Activated CD8-positive, alpha-beta memory T cell treated with anti-CD3 and anti-CD28 coated beads, Interleukin-2, amount 10 ng/mL, durations not matched to agents 7 days and 5 days (primary cell): ENCODE data around the gene BLOC1S1. TPM values are rescaled to one million over a fixed set of nuclear protein-coding genes. Genes with fewer than 3 reads are reported as not detected.
A peak's percentile ranks its signal among the peaks of the same experiment; 100 is the strongest.

Experiments
- ATAC-seq: fragments of 150-1000 bp; cut with Tn5 transposase; one replicate; pipeline ENCODE4 v1.10.0; 2021; ENCODE audit warnings: moderate library complexity
- CTCF ChIA-PET: fragments of 350-600 bp; sonication (Branson Sonifier 250); formaldehyde crosslinking; loops from one replicate; lab custom pipeline; 2021; ENCODE audit warnings: antibody characterized with exemption; lab: Charles Lee
- DNase-seq: peaks from one replicate; pipeline ENCODE4 v3.0.0-alpha.2; 2020
- H3K27ac Mint-ChIP-seq: one replicate; pipeline ENCODE4 v1.8.0; 2021; ENCODE audit warnings: mild to moderate bottlenecking, mixed read lengths
- H3K27me3 Mint-ChIP-seq: one replicate; pipeline ENCODE4 v1.8.0; 2021; ENCODE audit warnings: mixed read lengths
- H3K36me3 Mint-ChIP-seq: one replicate; pipeline ENCODE4 v1.8.0; 2021; ENCODE audit warnings: mild to moderate bottlenecking, mixed read lengths
- H3K4me1 Mint-ChIP-seq: one replicate; pipeline ENCODE4 v1.8.0; 2021; ENCODE audit warnings: mixed read lengths
- H3K4me3 Mint-ChIP-seq: one replicate; pipeline ENCODE4 v1.8.0; 2021; ENCODE audit warnings: mild to moderate bottlenecking, moderate library complexity, mixed read lengths
- H3K9me3 Mint-ChIP-seq: one replicate; pipeline ENCODE4 v1.8.0; 2022; ENCODE audit warnings: low read depth, mixed read lengths
- total RNA-seq, 2 experiments: library from RNA; stranded (reverse); gene quantifications; one replicate each; pipeline ENCODE4 v1.2.3, GENCODE V29; 2021

The BLOC1S1 gene
- total RNA-seq, 2 experiments from 2014 or later, result 151 to 152 TPM

DNA sequence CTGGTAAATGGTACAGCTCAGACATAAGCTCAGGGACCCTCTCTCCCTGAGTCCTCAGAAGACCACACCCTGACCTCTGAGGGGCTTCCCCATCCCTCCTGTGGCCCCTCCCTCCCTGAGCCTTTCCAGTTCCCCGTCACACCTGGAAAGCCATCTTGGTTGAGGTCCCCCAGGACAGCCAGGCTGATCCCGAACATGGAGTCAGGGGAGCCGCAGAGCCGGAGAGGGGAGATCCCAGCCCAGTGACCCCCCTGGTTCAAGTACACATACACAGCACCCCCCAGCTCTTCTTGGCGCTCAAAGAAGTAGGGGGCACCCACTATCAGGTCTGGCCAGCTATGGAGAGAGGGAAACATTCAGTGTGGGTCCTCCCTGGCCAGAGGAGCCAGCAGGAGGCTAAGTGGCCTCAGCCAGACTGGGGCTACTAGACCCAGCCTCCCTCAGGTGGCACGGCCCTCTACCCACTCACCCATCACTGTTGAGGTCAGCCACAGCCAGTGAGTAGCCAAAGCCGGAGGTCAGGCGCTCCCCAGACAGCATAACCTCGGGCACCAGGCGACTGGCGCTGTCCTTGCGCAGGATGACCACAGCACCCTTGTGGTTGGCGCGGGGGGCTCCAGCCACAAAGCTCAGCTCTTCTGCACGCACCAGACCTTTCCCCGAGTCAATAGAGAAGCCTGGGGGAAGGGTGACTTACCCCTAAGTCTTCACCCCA, 17.4 kb upstream of the BLOC1S1 start:
- Mint-ChIP-seq H3K4me3 (no peak overlapping the region), H3K27me3 (no peaks in the 10 kb centered on the region), H3K36me3 (no peaks in the 10 kb centered on the region), H3K4me1 (no peaks in the 10 kb centered on the region), H3K9me3 (no peaks in the 10 kb centered on the region), H3K27ac (no peak overlapping the region)
- no peak for ATAC-seq
- CTCF ChIA-PET, result interaction anchor here (1.3 to 1.4 kb wide), 2 partner anchors 52 kb away, joined by 4 to 7 read pairs; no protein-coding TSS in a partner anchor
- no peak for DNase-seq

DNA sequence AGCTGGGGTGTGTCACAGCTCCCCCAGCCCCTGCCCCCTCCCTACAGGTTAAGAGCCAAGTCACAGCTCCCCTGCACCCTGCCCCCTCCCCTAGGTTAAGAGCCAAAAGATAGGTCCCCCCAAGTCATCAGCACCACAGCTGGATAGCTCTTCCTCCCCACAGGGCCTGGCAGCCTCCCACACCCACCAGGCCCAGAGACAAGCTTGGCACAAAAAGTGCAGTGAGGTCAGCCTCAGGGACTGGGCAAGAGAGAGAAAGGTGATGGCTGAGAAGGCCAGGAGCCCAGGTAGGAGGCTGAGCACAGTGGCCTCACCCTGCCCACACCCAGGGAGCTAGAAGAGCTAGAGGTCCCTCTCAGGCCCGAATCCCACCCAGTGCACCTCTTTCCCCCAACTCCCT, 16.9 kb upstream of the BLOC1S1 start:
- no peaks in the 10 kb centered on the region for H3K36me3 Mint-ChIP-seq
- H3K4me1 Mint-ChIP-seq, result no peaks in the 10 kb centered on the region
- no peak for DNase-seq
- no peak for ATAC-seq
- no peaks in the 10 kb centered on the region for H3K9me3 Mint-ChIP-seq
- H3K27ac Mint-ChIP-seq, result no peak overlapping the region
- H3K4me3 Mint-ChIP-seq, result no peak overlapping the region
- CTCF ChIA-PET, result interaction anchor here (1.4 kb wide), 1 partner anchor 53 kb away, joined by 7 read pairs; no protein-coding TSS in a partner anchor
- H3K27me3 Mint-ChIP-seq, result no peaks in the 10 kb centered on the region

DNA sequence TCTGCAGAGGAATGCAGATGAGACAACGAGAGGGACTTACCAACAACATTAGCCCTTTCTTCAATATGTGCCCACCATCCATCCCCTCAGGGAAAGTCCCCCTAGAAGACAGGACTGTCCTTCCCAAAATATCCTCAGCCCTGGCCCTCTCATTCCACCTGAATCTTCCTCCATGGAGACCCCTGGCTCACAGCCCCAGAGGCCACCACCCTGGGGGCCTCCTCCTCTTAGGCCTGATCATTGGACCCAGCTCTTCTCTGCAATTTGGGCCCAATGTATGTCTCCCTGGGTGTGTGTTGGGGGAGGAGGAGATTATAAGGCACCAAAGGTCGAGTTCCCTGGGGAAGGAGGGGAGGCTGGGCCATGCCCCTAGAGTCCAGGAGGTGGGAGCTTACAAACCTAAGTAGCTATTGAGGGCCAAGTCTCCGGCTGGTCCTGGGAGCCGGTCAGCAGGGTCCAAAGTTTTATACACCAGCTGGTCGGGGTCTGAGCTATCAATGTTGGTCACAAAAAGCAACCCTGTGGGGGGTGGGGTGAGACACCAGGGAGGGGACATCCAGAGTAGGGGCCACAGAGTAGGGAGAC, 16.3 kb upstream of the BLOC1S1 start:
- no peaks in the 10 kb centered on the region for H3K36me3 Mint-ChIP-seq
- no peak overlapping the region for H3K4me3 Mint-ChIP-seq
- H3K9me3 Mint-ChIP-seq, result no peaks in the 10 kb centered on the region
- ATAC-seq (no peak), DNase-seq (no peak)
- H3K27me3 Mint-ChIP-seq, result peaks cover 3% of the 10 kb centered on the region
- H3K27ac Mint-ChIP-seq, result no peak overlapping the region
- CTCF ChIA-PET, result interaction anchor here (1.4 kb wide), 1 partner anchor 53 kb away, joined by 7 read pairs; no protein-coding TSS in a partner anchor
- H3K4me1 Mint-ChIP-seq, result no peaks in the 10 kb centered on the region

DNA sequence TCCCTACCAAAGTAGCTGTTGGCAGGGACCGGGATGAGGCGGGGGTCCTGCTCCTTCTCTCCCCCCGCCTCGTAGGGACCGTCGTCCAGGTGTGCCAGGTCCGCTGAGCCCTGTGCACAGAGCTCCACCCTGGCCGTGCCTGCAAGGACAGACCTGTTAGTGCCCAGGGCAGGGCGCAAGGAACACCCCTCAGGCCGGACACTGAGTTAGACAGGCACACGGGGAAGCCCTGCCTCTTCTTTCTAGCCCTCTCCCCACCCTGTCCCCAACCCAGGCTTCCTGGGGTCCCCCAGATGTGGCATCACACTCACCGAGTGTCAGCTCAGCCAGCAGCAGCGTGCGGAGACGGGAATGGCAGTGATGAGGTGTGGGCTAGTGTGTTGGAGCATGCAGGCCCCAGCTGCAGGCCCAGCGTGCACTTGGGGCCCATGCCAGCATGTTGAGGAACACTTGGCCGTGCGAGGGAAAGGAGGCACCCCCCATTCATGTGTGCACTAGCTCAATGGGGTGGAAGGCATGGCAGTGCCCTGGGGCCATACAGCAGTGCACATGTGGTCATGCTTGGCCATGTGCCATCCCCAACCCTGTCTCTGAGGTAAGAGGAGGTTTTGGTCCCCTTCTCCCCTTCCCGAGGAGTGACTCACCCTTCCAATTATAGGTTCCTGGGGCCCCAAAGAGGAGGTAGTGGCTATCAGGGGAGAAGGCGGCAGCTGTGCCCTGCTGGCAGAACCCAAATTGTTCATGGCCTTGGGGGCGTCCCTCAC, 15.4 kb upstream of the BLOC1S1 start:
- CTCF ChIA-PET, result interaction anchor here (0.7 kb wide), 1 partner anchor 38 kb away, joined by 4 read pairs; no protein-coding TSS in a partner anchor
- no peak for ATAC-seq

DNA sequence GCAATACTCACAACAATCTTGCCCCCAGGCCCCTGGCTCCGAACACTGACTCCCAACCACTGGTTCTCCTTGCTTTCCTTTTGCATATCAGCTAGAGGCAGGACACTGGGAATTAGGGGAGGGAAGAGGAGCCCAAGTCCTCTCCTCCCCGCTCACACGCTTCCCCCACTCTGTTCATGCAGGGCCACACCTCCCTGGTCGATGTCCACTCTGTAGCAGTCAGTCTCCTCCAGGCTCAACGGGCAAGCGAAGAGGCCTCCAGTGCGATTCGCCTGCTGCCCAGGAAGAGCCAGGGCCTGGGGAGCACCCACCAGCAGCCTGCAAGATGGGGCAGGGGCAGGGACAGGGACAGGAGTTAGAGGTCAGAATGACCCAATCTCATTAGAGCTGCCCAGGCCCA, 13.0 kb upstream of the BLOC1S1 start:
- H3K36me3 Mint-ChIP-seq, result no peaks in the 10 kb centered on the region
- CTCF ChIA-PET, result no interaction called here
- DNase-seq (no peak), ATAC-seq (no peak)
- H3K27me3 Mint-ChIP-seq, result peaks cover 20% of the 10 kb centered on the region
- H3K4me1 Mint-ChIP-seq, result peaks cover 2% of the 10 kb centered on the region
- H3K4me3 Mint-ChIP-seq, result no peak overlapping the region
- H3K27ac Mint-ChIP-seq, result no peak overlapping the region
- H3K9me3 Mint-ChIP-seq, result no peaks in the 10 kb centered on the region

More for the DNA sequence above, 15.4 kb upstream of the BLOC1S1 start:
- no peaks in the 10 kb centered on the region for H3K4me1 Mint-ChIP-seq
- H3K4me3 Mint-ChIP-seq, result no peak overlapping the region
- DNase-seq, result no peak
- no peaks in the 10 kb centered on the region for H3K9me3 Mint-ChIP-seq
- no peaks in the 10 kb centered on the region for H3K36me3 Mint-ChIP-seq
- peaks cover 4% of the 10 kb centered on the region for H3K27me3 Mint-ChIP-seq
- no peak overlapping the region for H3K27ac Mint-ChIP-seq

DNA sequence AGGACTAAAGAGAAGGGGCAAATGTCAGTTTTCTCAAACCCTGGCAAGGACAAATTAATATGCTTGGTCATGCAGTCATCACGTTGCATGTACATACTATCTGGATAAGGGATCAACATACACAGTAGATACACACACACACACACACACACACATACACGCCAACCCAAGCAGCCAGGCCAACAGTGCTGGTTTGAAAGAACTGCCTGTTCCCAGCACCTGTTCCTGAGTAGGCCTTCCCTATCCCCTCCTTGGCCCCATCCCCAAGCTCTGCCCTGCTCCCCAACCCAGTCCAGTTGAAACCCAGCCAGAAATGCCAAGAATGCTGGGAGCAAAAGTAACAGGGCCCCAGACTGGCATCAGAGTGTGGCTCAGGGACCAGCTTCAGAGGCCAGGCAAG, 12.6 kb upstream of the BLOC1S1 start:
- ATAC-seq, result no peak
- Mint-ChIP-seq H3K4me1 (peaks cover 5% of the 10 kb centered on the region), H3K4me3 (no peak overlapping the region), H3K27me3 (peaks cover 23% of the 10 kb centered on the region), H3K27ac (no peak overlapping the region), H3K9me3 (no peaks in the 10 kb centered on the region), H3K36me3 (no peaks in the 10 kb centered on the region)
- CTCF ChIA-PET, result interaction anchor here (0.6 kb wide), 1 partner anchor 47 kb away, joined by 3 read pairs; no protein-coding TSS in a partner anchor
- no peak for DNase-seq

DNA sequence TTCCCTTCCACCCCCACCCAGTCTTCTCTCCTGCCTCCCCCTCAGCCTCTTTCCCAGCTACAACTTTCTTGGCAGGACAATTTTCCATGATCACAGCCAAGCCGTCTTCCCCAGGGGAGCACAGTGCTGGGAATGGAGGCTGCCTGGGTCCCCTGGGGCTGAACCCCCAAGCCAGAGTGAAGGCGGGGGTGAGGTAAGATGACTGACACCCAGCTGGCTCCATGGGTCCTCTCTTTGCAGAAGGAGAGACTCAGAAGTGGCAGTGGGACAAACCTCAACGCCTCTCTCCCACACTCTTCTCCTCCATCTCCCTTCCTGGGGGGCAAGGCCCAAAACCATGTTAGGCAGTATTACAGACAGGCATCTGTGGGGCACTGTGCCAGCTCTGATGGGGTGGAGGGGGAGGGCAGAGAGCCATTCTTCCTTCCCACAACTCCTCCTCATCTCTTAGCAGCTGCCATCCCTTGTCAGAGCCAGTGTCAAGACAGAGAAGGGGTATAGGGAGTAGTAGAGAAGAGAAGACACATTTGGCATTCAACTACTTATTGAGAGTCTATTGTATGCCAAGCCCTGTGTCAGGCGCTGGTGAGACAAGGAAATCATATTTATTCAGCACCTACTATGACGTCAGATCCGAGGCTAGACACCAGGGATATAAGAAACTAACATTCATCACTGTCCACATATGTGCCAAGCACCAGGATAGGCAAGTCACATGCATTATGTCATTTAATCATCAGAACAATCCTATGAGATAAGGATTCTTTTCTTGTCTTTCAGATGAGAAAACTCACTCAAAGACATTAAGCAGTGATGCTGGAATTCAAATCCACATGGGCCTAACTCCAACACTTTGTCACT, 11.7 kb upstream of the BLOC1S1 start:
- ATAC-seq (no peak), DNase-seq (no peak)
- H3K4me3 Mint-ChIP-seq, result no peak overlapping the region
- CTCF ChIA-PET, result interaction anchor here (0.6 to 1.4 kb wide), 2 partner anchors 34 to 48 kb away, joined by 3 read pairs; no protein-coding TSS in a partner anchor
- peaks cover 14% of the 10 kb centered on the region for H3K4me1 Mint-ChIP-seq
- H3K36me3 Mint-ChIP-seq, result no peaks in the 10 kb centered on the region
- H3K9me3 Mint-ChIP-seq, result no peaks in the 10 kb centered on the region
- H3K27ac Mint-ChIP-seq, result no peak overlapping the region
- H3K27me3 Mint-ChIP-seq, result peaks cover 30% of the 10 kb centered on the region

DNA sequence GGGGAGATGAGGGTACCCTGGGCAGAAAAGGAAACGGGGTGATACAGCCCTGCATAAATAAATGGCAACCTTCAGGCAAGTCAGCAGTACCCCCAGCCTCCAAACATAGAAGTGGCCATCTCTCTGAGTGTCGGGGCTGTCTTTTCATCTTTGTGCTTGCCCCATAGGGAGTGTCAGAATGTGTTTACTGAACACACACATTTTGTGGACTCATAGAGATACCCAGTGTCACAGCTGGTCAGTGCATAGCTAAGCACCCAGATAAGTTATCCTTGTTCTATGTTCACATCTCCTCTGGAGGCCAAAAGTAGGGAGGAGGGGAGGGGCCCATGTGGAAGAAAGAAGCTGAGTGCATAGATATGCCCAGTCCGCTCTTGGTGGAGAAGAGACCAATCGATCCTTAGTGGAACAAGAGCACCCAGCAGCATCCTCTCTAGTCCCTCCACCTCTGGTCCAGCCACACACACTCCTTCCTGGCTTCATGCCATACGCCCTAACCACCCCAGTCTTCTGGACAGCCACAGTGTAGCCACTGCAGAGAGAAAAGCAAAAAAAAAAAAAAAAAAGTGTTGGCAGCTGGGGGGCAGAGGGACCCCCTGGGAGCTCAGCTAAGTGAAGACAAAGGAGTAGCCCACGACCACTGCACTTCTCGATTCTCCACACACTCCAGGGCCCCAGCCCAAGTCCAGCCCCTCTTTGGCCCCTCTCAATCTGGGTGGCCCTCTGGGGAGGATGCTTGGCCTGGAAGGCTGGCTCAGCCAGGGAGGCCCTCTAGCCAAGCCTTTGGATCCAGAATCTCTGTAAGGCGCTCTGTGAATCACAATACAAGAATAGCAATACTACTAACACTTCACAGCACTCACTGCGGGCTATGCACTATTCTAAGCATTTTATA, 10.8 kb upstream of the BLOC1S1 start:
- Mint-ChIP-seq H3K4me3 (no peak overlapping the region), H3K9me3 (no peaks in the 10 kb centered on the region), H3K4me1 (peaks cover 16% of the 10 kb centered on the region), H3K27ac (no peak overlapping the region), H3K27me3 (peaks cover 38% of the 10 kb centered on the region), H3K36me3 (no peaks in the 10 kb centered on the region)
- ATAC-seq (no peak), DNase-seq (no peak)
- CTCF ChIA-PET, result interaction anchor here (1.1 to 1.9 kb wide), 6 partner anchors 8 to 48 kb away, joined by 3 to 7 read pairs (median 5); partner anchors contain the start of gene BLOC1S1

DNA sequence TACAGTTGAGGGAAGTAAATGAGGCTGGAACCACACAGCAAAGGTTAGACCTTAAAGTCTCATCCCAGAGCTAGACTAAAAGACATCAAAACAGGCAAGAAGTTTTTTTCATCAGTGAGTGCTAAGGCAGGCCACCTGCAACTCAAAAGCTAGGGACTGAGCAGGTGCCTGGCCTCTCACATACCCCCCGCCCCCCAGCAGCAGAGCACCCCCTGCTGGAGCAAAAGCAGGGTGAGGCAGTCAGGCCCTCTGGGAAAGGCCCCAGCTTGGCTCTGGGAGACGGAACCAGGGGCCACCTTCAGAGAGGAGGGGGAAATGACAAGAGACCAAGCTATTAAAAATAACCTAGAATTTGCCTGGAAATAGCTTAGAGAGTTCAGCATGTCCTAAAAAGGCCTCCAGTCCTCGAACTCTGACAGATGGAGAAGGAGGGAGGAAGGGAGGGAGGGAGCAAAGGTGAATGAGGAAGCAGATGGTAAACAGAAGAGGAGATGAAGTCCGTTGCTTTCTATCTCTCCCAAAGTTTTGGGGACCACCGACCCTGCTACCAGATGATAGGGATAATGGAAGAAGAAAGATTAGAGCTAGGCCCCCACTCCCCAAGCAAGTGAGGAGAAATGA, 10.0 kb upstream of the BLOC1S1 start:
- ATAC-seq, result no peak
- peaks cover 44% of the 10 kb centered on the region for H3K27me3 Mint-ChIP-seq
- DNase-seq, result no peak
- no peaks in the 10 kb centered on the region for H3K9me3 Mint-ChIP-seq
- no peak overlapping the region for H3K27ac Mint-ChIP-seq
- H3K4me3 Mint-ChIP-seq, result no peak overlapping the region
- H3K4me1 Mint-ChIP-seq, result peaks cover 16% of the 10 kb centered on the region
- no peaks in the 10 kb centered on the region for H3K36me3 Mint-ChIP-seq
- CTCF ChIA-PET, result interaction anchor here (0.6 to 1.9 kb wide), 9 partner anchors 9 to 229 kb away, joined by 3 to 7 read pairs (median 5); partner anchors contain the start of gene BLOC1S1

DNA sequence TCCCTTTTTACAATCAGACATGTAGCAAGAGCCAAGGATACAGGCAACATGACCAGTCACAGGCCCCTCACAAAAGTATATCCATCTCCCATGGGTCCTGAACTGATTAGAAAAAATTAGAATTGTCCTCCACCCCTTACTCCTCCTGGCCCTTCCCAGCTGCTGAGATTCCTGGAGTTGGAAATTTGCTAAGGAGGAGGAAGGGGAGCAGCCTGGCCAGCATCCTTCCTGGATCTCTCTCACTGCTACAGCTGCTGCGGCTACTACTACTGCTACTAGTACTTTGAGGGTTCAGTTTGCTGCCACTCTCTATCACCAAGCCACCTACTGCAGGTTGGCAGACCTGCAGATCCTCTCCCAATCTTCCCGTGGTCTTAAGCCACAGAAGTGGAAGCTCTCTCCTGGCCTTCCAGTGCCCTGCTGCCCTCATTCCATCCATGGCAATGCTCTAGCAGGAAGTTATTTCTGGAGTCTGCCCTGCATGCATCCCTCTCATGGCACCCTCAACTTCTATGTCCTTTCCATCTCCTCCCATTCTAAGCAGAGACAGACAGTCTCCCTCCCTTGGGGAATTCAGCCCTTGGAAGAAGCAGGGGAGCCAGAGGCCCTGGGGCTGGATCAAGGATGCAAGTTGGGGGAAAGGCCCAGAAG, 9.2 kb upstream of the BLOC1S1 start:
- Mint-ChIP-seq H3K36me3 (no peaks in the 10 kb centered on the region), H3K4me3 (peak overlapping the region; percentile 7), H3K4me1 (peaks cover 16% of the 10 kb centered on the region), H3K27me3 (peaks cover 46% of the 10 kb centered on the region), H3K9me3 (no peaks in the 10 kb centered on the region), H3K27ac (no peak overlapping the region)
- ATAC-seq (no peak), DNase-seq (no peak)
- CTCF ChIA-PET, result interaction anchor here (0.6 to 1.9 kb wide), 8 partner anchors 10 to 228 kb away, joined by 3 to 7 read pairs (median 5); no protein-coding TSS in a partner anchor

DNA sequence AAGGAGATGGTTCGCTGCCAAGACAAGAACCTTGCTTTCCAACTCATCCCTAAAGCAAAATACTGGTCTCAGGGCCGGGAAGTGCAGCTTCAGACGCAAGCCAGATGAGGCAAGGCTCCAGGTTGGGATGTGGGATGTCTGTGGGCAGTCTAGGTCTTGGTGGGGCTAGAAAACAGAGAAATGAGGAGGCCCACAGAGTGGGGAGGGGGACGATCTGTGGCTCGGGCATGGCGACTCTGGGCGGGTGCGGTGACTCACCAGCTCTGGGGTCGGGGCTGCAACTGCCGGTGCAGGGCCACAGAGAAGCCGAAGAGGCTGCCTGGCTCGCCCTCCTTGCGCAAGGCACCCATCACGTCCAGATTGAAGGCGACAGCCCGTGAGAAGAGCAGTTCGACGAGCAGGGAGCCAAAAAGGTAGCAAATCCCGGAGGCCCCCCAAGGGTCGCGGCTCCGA, 8.6 kb upstream of the BLOC1S1 start:
- CTCF ChIA-PET, result interaction anchor here (1.0 to 1.6 kb wide), 3 partner anchors 40 to 63 kb away, joined by 3 to 6 read pairs (median 5); no protein-coding TSS in a partner anchor
- ATAC-seq, result peak; percentile 29

More for the DNA sequence above, 8.6 kb upstream of the BLOC1S1 start:
- DNase-seq, result no peak
- peak overlapping the region; percentile 7 for H3K4me3 Mint-ChIP-seq
- peaks cover 16% of the 10 kb centered on the region for H3K4me1 Mint-ChIP-seq
- H3K36me3 Mint-ChIP-seq, result no peaks in the 10 kb centered on the region
- no peaks in the 10 kb centered on the region for H3K9me3 Mint-ChIP-seq
- H3K27ac Mint-ChIP-seq, result no peak overlapping the region
- H3K27me3 Mint-ChIP-seq, result peaks cover 49% of the 10 kb centered on the region
